Measurements from ENCODE around the gene RMND1.

GRCh38 chr6:151414641-151415260 is 37.2 kb downstream of the RMND1 start:
- TF ChIP-seq CTCF (IDR thresholded peaks at IDR 0.05; ENCODE audit: low read depth, low read length), result no peak
- no peak for TF ChIP-seq POLR2A (IDR thresholded peaks at IDR 0.05; ENCODE audit: extremely low read depth, insufficient read length)
